GM13977 (cell line): ENCODE results near the gene UBR1.
"Not testable (repeated sequence)": the region's sequence is repeated elsewhere in the genome, so short reads cannot be mapped to it uniquely, and the experiment has no call there.

Experiments
- DNase-seq: peaks from one replicate; pipeline ENCODE4 v3.0.0; 2012; ENCODE audit warnings: low spot score
- in situ Hi-C: fragments of 300-500 bp; cut with MboI; formaldehyde crosslinking; loops from one replicate; pipeline ENCODE4 v1.12.0; 2022; ENCODE audit warnings: low sequenced_read_pairs, low pct_unique_long_range_greater_than_20kb, mixed read lengths, inconsistent platforms; ENCODE audit not compliant: unreplicated experiment
- TF ChIP-seq, protein P1 (sequence below): IDR thresholded peaks from 2 replicates; pipeline ENCODE4 v1.5.1; 2012; ENCODE audit warnings: mild to moderate bottlenecking, control low read depth; ENCODE audit not compliant: insufficient read depth; ENCODE audit errors: extremely low read depth, missing control alignments

UBR1 gene

DNA sequence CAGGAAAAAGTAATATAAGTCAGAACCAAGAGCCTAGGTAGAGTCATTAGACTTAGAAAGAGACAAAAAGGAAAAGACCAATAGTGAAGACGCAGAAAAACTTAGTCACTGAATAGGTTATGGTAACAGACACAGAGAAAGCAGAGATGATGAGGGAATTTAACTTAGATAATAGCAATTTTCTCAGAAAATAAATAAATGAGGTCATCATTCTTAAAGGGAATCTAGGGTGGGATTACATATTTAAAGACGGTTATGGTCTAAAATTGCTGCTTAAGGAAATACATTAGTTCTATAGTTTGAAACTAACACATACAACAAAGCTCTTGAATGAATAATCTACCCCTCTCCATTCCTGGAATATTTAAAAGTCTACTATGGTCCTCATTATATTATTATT, 59.4 kb downstream of the UBR1 start:
- in situ Hi-C loops: no loop called here
- TF ChIP-seq, protein P1, sequence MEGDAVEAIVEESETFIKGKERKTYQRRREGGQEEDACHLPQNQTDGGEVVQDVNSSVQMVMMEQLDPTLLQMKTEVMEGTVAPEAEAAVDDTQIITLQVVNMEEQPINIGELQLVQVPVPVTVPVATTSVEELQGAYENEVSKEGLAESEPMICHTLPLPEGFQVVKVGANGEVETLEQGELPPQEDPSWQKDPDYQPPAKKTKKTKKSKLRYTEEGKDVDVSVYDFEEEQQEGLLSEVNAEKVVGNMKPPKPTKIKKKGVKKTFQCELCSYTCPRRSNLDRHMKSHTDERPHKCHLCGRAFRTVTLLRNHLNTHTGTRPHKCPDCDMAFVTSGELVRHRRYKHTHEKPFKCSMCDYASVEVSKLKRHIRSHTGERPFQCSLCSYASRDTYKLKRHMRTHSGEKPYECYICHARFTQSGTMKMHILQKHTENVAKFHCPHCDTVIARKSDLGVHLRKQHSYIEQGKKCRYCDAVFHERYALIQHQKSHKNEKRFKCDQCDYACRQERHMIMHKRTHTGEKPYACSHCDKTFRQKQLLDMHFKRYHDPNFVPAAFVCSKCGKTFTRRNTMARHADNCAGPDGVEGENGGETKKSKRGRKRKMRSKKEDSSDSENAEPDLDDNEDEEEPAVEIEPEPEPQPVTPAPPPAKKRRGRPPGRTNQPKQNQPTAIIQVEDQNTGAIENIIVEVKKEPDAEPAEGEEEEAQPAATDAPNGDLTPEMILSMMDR: no peak
- DNase-seq: no peak

DNA sequence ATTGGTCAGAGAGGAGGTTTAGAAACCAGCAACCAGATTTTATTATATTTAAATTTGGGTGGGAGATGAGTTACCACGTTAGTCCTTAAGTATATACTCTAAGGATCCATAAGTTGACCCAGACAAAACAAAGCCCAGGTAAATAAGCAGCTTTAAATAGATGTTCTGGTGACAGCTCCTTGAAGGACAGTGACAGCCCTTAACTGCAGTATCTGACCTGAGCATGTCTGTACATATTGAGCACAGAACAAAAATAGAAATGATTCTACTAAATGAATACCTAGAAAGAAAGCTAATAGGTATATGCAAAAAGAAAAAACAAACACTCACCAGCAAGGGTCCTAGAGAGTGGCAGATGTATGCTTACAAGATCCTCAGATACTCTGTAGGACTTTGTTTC, 63.0 kb downstream of the UBR1 start:
- TF ChIP-seq, protein P1: no peak
- DNase-seq: no peak
- in situ Hi-C loops: no loop called here

DNA sequence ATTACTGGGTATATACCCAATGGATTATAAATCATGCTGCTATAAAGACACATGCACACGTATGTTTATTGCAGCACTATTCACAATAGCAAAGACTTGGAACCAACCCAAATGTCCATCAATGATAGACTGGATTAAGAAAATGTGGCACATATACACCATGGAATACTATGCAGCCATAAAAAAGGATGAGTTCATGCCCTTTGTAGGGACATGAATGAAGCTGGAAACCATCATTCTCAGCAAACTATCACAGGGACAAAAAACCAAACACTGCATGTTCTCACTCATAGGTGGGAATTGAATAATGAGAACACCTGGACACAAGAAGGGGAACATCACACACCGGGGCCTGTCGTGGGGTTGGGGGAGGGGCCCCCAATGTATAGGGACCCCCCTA, 64.8 kb downstream of the UBR1 start:
- DNase-seq, in situ Hi-C loops: not testable (repeated sequence)

DNA sequence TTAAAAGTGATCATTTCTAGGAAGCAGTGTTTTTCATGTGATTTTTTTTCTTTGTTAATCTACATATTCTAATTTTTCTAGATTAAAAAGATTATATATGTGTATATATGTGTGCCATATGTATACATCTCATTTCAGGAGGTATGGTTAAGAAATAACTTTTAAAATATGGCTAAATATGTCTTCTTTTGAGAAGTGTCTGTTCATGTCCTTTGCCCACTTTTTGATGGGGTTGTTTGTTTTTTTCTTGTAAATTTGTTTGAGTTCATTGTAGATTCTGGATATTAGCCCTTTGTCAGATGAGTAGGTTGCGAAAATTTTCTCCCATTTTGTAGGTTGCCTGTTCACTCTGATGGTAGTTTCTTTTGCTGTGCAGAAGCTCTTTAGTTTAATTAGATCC, 70.6 kb downstream of the UBR1 start:
- in situ Hi-C loops, DNase-seq: not testable (repeated sequence)

DNA sequence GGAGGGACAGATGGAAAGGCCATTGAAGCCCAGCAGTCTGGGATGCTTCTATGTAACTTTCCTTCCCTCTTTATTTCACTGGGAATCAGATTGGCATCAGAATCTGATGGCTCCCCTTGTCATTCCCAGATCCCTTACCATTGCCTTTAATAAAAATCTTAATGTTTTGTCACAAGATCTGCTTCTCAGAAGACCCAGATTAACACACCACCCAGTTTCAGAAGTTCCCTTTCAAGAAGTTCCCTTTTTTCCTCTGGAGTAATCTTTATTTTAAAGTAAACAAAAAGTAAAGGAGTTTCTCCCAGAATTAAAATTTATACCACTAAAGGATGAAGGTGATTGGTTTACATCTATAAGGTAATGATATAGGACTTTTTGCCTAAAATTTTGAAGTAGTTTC, 76.4 kb downstream of the UBR1 start:
- no peak for DNase-seq
- TF ChIP-seq, protein P1: no peak
- in situ Hi-C loops: no loop called here

DNA sequence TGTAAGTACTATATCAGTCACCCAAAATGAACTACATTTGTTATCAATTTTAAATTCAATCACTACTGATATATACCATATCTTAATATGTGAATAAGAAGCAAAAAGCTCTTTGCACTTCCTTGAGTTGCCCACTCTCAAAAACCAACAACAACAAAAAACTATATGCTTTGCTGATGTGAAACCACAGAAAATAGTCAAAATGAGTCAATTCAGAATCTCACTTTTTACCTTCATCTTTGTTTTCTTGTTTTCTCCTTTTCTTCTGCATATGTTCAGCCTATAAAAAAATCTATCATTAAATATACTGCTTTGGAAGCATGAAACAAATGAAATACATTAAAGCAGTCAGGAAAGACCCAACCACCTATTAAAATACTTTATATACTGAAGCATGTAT, 80.7 kb downstream of the UBR1 start:
- DNase-seq: no peak
- in situ Hi-C loops: no loop called here
- TF ChIP-seq, protein P1: no peak

DNA sequence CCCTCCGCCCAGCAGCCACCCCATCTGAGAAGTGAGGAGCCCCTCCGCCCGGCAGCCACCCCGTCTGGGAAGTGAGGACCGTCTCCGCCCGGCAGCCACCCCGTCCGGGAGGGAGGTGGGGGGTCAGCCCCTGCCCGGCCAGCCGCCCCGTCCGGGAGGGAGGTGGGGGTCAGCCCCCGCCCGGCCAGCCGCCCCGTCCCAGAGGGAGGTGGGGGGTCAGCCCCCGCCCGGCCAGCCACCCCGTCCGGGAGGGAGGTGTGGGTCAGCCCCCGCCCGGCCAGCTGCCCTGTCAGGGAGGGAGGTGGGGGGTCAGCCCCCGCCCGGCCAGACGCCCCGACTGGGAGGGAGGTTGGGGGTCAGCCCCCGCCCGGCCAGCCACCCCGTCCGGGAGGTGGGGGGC, 91.2 kb downstream of the UBR1 start:
- in situ Hi-C loops, DNase-seq: not testable (repeated sequence)

DNA sequence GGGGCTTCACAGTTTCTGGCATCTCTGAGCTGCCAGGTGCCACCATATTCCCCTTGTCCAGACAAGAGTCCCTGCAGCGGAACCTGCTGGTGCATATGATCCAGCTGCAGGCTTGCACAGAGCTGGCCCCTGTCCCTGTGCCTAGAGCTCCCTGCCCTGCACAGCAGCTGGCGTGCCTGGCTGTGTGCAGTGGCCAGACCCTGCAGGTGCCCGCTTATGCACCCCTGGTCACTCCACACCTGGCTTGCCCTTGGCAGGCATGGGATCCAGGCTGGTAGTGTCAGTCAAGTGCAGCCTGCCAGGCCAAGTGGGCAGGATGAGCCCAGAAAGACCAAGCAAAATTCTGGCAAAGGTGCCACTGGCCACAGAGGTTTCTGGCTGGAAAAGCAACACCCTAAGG, 96.6 kb downstream of the UBR1 start:
- in situ Hi-C loops: no loop called here
- DNase-seq: no peak
- TF ChIP-seq, protein P1: no peak

DNA sequence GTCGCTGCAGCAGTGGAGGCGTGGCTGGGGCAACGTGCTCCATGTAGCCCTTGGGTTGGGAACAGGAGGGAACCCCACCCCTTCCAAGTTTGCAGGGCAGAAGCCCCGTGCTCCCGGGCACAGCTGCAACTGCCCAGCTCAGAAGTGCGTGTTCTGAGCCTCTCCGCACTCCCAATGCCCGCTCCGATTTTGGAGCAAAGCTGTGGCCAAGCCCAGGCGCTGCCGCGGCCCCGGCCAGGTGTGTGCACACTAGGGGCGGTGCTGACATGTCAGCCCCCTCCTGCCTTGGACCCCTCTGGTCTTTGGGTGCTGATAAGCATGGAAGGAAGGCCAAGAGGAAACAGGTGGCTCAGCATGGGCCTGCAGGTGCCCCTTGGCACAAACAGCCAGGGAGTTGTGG, 97.7 kb downstream of the UBR1 start:
- no peak for DNase-seq
- in situ Hi-C loops: no loop called here
- TF ChIP-seq, protein P1: no peak
